IPS-18c (cell line): ENCODE results near the gene NLRC5.
"Not testable (repeated sequence)": the region's sequence is repeated elsewhere in the genome, so short reads cannot be mapped to it uniquely, and the experiment has no call there.

Source experiments
- H3K4me3 ChIP-seq: 2 replicates; pipeline ENCODE4 v1.7.0; 2013; ENCODE audit warnings: low read depth, mild to moderate bottlenecking, low read length, moderate library complexity; ENCODE audit not compliant: insufficient read depth
- H3K9me3 ChIP-seq: one replicate; pipeline ENCODE4 v1.6.1; 2013; ENCODE audit warnings: mild to moderate bottlenecking, low read length, moderate library complexity; ENCODE audit not compliant: control insufficient read depth, insufficient read depth

Gene NLRC5

DNA sequence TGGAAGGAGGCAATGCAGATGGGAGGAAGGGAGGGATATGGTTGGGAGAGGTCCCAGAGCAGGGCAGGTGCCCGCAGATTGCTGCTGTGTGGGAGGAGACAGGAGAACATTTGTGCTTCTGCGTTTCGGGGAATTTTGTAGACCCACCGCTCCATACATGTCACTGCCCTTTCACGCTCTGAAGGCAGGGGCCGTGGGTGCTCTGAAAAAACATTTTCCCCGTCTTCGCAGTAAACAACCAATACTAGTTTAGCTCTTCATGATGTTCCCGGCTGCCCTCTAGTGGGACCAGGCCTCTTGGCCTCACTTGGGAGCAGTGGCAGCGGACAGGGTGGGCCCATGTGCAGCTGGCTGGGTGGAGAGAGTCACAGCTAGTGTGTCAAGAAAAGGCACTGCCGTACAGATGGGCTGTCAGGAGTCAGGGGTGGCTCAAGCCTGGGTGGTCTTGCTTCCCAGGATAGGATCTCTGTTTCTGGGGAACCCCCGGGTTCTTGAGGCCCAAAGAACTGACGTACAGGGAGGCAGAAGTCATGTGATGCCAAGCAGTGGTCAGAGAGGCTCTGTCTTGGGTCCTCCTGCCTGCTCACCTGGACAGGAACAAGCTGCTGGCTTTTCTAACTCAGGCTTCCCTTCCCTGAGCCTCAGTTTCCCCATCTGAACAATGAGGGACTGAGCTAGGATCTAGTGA, 56.5 kb downstream of the NLRC5 start:
- no peak overlapping the region for H3K4me3 ChIP-seq

DNA sequence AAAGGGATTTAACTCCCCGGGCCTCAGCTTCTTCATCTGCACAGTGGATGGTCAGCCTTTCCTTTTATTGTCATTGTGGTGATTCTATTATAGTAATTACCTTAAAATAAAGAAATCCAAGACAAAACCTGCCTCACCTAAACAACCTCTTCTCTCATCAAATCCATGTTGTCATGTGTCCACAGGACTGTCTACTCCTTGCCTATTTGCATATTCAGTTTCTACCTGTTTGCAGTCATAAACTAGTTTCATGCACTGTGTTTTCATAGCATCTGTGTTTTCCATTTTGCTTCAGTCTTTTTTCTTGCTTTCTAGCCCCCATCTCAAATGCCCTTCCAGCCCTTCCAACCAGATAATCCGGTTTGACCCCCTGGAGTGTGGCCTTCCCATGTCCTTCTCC, 58.7 kb downstream of the NLRC5 start:
- Histone ChIP-seq H3K9me3 (no peaks in the 10 kb centered on the region), H3K4me3 (no peak overlapping the region)

More for the DNA sequence above, 56.5 kb downstream of the NLRC5 start:
- H3K9me3 ChIP-seq: no peaks in the 10 kb centered on the region

DNA sequence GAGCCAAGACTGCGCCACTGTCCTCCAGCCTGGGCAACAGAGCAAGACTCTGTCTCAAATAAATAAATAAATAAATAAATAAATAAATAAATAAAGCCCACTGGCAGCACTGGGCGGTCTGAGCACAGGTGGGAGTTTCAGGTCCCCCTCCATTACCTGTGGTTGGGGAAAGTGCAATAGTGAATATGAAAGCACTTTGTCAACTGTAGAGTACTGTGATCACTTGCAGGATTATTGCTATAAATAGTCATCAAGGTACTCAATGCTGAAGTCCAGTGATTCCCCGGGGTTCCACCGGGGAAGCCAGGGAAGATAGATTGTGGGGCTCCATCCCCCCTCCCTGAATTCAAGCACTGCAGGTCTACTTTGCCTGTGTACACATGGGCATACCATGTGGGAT, 60.3 kb downstream of the NLRC5 start:
- Histone ChIP-seq H3K4me3 (no peak overlapping the region), H3K9me3 (no peaks in the 10 kb centered on the region)

DNA sequence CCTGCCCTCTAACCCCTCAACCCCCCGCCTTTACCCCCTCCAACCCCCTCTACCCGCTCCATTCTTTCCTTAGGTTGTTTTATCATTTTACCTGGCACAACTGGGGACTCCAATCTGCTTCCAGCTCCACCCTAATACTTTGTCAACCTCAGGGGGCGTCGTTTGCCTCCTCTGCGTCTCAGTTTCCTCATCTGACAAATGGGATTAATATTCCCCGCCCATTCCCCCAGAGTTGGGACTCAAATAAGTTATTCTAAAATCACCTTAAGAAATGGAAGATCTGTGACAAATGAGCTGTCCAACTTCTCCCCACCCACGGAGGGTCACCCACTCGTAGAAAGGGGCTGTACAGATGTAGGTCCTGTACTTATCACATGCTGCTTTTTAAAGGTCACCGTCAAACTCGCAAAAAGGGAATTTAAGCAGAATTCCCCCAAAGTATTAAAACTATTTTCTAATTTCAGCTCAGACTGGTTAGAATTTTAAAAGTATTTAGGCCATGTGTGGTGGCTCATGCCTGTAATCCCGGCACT, 62.4 kb downstream of the NLRC5 start:
- Histone ChIP-seq H3K4me3 (no peak overlapping the region), H3K9me3 (no peaks in the 10 kb centered on the region)

DNA sequence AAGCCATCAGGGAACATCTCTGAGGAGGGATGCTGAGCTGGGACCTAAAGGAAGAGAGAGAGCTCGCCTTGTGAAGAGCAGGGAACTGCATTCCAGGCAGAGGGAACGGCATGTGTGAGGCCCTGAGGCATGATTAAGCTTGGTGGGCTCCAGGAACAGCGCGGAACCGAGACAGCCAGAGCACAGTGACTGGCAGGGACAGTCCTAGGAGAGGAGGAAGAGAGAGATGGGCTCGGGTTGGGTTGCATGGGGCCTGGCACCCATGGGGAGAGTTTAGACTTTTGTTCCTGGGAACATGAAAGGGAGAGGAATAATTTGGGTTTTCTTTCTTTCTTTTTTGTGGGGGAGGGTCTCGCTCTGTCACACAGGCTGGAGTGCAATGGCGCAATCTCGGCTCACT, 63.8 kb downstream of the NLRC5 start:
- H3K4me3 ChIP-seq: no peak overlapping the region
- no peaks in the 10 kb centered on the region for H3K9me3 ChIP-seq

DNA sequence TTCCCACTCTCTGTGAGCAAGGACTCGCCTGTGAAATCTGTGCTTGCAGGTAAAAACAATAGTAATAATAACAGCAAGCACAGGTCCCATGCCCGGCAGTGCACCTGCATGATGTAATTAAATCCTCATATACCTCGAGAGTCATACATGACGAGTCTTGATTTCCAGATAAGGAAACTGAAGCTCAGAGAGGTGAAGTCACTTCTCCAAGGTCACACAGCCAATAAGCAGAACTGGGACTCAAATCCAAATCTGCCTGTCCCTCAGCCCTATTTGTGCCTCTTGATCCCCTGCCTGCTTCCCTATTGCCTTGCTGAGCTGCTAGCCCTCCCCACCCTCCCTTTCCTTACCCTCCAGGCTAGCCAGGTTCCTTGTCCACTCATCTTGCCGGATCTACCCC, 65.0 kb downstream of the NLRC5 start:
- Histone ChIP-seq H3K9me3 (no peaks in the 10 kb centered on the region), H3K4me3 (no peak overlapping the region)

DNA sequence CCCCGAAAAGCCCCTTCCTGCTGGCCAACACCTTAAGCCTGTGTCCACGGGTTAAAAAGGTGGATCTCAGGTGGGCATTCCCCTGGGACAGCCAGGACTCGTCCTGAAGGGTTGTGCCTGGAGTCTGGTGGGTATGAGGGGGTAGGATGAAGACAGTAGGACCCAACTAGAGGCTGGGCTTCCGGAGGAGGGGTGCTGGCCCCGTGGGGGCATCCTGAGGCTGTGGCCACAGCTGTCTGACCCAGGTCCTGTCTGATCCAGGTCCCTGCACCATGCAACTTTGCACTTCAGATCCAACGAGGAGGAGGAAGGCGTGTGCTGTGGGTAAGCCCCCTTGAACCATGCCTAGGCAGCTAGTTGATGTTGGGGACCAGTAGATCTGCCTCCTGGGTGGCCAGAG, 65.4 kb downstream of the NLRC5 start:
- Histone ChIP-seq H3K4me3 (no peak overlapping the region), H3K9me3 (no peaks in the 10 kb centered on the region)

DNA sequence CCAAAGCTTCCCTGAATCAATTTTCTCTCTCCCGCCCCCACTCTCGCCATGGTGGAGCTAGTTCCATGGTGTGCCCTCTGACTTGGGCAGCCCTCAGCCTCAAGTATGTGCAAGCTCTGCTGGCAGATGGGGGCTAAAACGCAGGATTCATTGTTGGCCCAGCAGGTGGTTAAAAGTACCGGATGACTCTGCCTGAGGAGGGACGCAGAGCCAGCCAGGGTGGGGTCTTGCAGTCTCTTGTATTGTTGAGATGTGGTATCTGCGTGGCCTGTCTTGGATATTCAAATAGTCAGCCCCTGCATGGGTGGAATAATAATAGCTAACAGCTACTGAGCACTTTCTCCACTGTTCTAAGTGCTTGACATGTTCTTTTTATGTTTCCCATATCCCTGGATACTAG, 66.3 kb downstream of the NLRC5 start:
- Histone ChIP-seq H3K4me3 (no peak overlapping the region), H3K9me3 (no peaks in the 10 kb centered on the region)

DNA sequence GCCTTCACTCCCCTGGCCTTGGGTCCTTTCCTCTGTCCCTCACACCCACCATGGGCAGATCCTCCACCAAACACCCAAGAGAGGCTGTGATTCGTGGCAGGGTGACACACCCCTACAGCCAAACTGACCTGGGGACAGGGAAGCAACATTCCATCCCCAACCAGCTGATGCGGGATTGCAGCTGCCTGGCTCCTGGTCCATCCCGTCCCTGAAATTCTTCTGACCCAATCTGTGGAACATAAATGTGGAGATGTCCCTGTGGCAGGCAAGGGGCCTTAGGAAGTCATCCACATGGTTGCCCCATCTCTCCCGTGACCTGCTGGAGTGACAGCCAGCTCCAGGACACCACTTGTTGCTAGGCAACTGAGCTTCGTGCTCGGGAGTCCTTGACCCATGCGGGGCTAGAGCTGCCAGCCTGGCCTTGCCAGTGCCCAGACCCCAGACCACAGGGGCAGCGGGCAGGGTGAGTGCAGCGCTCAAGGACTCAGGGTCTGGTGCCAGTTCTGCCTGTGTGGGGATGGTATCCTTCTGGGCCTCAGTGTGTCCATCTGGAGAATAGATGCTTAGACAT, 69.0 kb downstream of the NLRC5 start:
- Histone ChIP-seq H3K4me3 (no peak overlapping the region), H3K9me3 (no peaks in the 10 kb centered on the region)

DNA sequence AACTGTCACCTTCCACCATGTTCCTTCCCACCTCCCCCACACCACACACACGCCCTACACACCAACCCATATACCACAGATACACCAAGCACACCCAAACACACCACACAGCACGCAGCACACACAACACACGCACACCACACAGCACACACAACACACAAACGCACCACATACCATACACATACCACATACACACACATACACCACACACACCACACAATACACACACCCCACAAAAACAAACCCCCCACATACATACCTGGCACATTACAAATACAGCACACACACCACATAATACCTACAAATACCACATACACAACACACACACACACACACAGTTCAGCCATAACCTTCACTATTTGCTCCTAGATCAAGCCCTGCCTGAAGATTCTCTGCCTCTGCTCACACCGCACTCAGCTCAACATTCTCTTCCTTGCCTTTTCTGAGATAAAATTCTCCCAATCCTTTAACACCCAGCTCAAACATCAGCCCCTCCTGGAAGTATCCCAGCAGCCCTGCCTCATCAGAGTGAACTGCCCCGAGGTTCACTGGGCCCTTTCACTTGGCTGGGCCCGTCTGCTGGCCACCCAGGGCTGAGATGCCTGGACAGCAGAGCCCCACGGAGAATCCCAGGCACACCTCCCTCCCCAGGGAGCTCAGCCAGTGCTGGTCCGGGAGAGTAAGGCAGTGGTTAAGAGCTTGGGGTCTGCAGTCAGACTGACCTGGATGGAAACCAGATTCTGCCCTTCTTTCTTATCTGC, 71.1 kb downstream of the NLRC5 start:
- no peak overlapping the region for H3K4me3 ChIP-seq
- H3K9me3 ChIP-seq: no peaks in the 10 kb centered on the region

DNA sequence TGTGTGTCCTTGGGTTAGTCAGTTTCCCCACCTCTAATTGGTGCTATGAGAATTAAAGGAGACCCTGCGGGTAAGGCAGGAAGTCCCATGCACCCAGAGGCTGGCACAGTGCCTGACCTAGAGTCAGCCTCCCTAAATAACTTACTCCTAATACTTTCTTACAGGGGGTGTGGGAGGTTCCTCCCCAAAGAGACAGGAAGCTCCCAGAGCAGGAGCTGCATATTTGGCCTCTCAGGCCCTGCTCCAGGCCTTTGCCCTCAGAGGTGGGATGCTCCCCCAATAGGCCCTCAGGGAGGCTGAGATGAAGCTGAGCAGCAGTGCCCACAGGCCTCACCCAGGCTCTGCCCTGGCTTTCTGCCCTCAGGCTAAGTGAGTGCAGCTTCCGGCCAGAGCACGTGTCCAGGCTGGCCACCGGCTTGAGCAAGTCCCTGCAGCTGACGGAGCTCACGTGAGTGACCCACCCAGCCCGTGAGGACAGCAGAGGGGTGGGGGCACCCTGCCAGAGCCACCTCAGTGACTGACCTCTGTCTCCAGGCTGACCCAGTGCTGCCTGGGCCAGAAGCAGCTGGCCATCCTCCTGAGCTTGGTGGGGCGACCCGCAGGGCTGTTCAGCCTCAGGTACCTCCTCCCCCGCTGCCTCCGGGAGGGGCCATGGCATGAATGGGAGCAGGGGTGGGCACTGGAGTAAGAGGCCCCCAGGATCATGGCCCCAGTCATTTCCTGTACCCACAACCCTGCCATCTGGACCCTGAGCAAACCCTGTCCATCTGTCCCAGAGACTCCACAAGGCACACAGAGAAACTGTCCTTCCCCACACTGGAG, 71.9 kb downstream of the NLRC5 start:
- Histone ChIP-seq H3K9me3 (no peaks in the 10 kb centered on the region), H3K4me3 (no peak overlapping the region)

DNA sequence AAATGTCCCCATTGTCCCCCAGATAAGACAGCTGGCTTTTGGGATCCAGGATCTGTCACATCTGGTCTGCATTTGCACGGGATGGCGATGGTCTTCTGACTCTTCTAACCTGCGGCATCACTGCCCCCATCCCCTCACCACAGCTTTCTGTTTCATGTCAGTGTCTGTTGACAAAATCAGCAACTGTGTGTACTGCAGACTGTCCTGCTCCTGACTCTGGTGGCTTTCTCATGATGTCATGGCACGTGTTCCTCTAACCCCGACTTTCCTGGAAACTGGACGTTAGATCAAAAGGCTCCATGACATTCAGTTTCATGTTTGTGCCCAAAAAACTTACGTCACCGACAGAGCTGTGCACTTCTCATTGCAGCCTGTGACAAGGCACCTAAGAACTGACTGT, 73.0 kb downstream of the NLRC5 start:
- Histone ChIP-seq H3K9me3 (no peaks in the 10 kb centered on the region), H3K4me3 (no peak overlapping the region)

DNA sequence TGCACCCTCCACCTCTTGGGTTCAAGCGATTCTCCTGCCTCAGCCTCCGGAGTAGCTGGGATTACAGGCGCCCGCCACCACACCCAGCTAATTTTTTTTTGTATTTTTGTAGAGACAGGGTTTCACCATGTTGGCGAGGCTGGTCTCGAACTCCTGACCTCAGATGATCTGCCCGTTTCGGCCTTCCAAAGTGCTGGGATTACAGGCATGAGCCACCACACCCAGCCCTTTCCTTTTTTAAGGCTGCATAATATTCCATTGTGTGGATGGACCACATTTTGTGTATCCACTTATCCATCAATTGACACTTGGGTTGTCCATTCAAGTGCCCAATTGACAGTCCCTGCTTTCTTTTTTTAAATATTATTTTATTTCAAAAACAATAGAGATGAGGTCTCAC, 73.8 kb downstream of the NLRC5 start:
- not testable (repeated sequence) for H3K9me3 ChIP-seq, H3K4me3 ChIP-seq

DNA sequence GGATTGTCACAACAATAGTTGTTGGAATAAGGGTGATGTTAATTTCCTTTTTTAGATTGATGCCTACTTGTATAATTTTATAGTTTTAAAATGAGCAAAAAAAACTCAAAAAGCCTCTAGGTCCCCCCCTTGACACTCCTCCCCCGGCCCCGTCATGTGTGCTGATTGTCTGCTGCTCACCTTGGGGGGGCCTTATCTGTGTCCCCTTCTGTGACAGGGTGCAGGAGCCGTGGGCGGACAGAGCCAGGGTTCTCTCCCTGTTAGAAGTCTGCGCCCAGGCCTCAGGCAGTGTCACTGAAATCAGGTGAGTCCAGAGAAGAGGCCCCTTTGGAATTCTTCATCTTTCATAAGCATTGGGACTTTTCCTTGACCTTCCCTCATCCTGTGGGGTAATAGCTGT, 75.6 kb downstream of the NLRC5 start:
- Histone ChIP-seq H3K9me3 (no peaks in the 10 kb centered on the region), H3K4me3 (no peak overlapping the region)

DNA sequence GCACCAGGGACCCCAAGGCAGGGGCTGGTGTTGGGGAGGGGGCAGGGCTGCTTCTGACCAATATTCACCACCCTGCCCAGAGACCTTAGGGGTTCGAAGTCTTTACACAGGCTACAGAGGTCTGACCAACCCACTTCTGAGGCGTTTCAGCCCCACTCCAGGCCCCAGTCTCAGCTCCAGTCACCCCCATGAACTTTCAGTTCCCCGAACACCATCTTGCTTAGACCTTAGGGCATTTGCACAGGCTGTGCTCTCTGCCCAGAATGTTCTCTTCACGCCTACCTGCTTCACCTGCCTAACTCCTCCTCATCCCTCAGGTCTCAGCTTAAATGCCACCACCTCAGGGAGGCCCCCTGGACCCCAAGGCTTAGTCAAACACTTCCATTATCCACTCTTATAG, 77.3 kb downstream of the NLRC5 start:
- Histone ChIP-seq H3K4me3 (no peak overlapping the region), H3K9me3 (no peaks in the 10 kb centered on the region)

DNA sequence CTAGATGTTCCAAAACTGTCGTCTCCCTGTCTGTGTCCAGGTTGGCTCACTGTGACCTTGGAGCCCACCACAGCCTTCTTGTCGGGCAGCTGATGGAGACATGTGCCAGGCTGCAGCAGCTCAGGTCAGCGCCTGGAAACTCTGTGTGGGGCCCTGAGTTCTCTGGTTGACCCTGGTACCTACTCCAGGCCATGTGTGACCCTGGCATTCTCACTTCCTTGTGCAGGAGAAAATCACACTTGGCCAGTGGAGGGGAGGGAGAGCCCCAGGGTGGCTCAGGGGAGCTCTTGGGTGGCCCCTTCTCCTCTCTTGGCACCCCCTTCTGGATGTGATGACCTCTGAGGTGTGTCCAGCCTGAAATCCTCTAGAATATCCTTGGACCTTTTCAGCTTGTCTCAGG, 78.0 kb downstream of the NLRC5 start:
- Histone ChIP-seq H3K9me3 (no peaks in the 10 kb centered on the region), H3K4me3 (no peak overlapping the region)

DNA sequence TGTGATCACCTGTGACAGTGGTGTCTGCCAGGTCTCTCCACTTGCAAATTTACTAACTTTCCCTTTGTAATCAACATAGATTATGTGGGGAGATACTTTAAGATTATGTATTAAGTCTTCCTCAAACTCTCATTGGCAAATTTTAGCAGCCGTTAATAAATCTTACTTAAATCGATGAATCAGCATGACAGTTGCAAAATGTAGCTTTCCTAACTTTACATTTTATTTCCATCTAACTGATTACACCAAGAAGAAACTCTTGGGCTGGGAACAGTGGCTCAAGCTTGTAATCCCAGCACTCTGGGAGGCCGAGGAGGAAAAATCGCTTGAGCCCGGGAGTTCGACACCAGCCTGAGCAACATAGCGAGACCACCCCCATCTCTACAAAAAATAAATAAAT, 79.7 kb downstream of the NLRC5 start:
- no peak overlapping the region for H3K4me3 ChIP-seq
- H3K9me3 ChIP-seq: no peaks in the 10 kb centered on the region
